SK-N-SH (cell line): ENCODE results near the gene DPYSL4. TPM values are rescaled to one million over a fixed set of nuclear protein-coding genes. Genes with fewer than 3 reads are reported as not detected.

ENCODE experiments used
- CTCF ChIA-PET: fragments of 300-600, 350-600 bp; formaldehyde crosslinking; extraction: SDS; loops from one replicate; lab custom pipeline; 2021; lab: Yijun Ruan, JAX
- POLR2A ChIA-PET: fragments of 350-600 bp; sonication (Branson Sonifier 250); formaldehyde crosslinking; extraction: SDS; loops from one replicate; lab custom pipeline; 2020; ENCODE audit warnings: antibody characterized with exemption, inconsistent platforms; lab: Yijun Ruan, JAX
- DNase-seq: peaks from one replicate; pipeline ENCODE4 v3.0.0; 2012
- H2AFZ ChIP-seq: fragments of 200-600 bp; sonication (generic); 2 replicates; pipeline ENCODE4 v1.8.1; 2016; ENCODE audit warnings: antibody characterized with exemption, mild to moderate bottlenecking, low read depth
- H3F3A ChIP-seq: fragments of 200-600 bp; sonication (generic); replicated peaks from 2 replicates; pipeline ENCODE3; 2016; ENCODE audit warnings: antibody characterized with exemption, mild to moderate bottlenecking; ENCODE audit not compliant: insufficient read depth
- H3K27ac ChIP-seq, 2 experiments: fragments of 200-500 bp in 1 of 2; fragments of 200-600 bp in 1 of 2; sonication (Bioruptor generic) in 1 of 2; sonication (generic), shearing (Covaris generic) in 1 of 2; 2 replicates each; pipeline versions ENCODE4 v1.5.1 to v1.6.1; 2014 to 2016; ENCODE audit warnings: low read depth in 2 of 2, inconsistent platforms in 1 of 2, low read length in 1 of 2, mild to moderate bottlenecking in 1 of 2, mixed read lengths in 1 of 2
- H3K27me3 ChIP-seq: fragments of 200-600 bp; sonication (generic), shearing (Covaris generic); 2 replicates; pipeline ENCODE4 v1.6.1; 2016; ENCODE audit warnings: mixed run types; ENCODE audit not compliant: insufficient read depth
- H3K36me3 ChIP-seq, 2 experiments: fragments of 200-500 bp in 1 of 2; fragments of 200-600 bp in 1 of 2; sonication (Bioruptor generic) in 1 of 2; sonication (generic) in 1 of 2; replicated peaks in 1 of 2; 2 replicates each; pipeline versions ENCODE3 to v1.5.1; 2014 to 2016; ENCODE audit warnings: low read length in 1 of 2, mild to moderate bottlenecking in 1 of 2; ENCODE audit not compliant: insufficient read depth in 2 of 2, control insufficient read depth in 1 of 2
- H3K4me1 ChIP-seq, 2 experiments: fragments of 200-500 bp in 1 of 2; fragments of 200-600 bp in 1 of 2; sonication (Bioruptor generic) in 1 of 2; sonication (generic), shearing (Covaris generic) in 1 of 2; 2 replicates each; pipeline versions ENCODE4 v1.5.1 to v1.6.1; 2014 to 2016; ENCODE audit warnings: low read depth in 1 of 2, low read length in 1 of 2, mixed run types in 1 of 2; ENCODE audit not compliant: insufficient read depth in 2 of 2, control insufficient read depth in 1 of 2
- H3K4me2 ChIP-seq: fragments of 200-600 bp; sonication (generic), shearing (Covaris generic); 2 replicates; pipeline ENCODE4 v1.6.1; 2017; ENCODE audit warnings: mixed run types
- H3K4me3 ChIP-seq, 2 experiments: fragments of 200-500 bp in 1 of 2; fragments of 200-600 bp in 1 of 2; sonication (Bioruptor generic) in 1 of 2; sonication (generic), shearing (Covaris generic) in 1 of 2; 2 replicates each; pipeline versions ENCODE4 v1.5.1 to v1.8.1; 2014 to 2016; ENCODE audit warnings: low read depth in 2 of 2, inconsistent platforms in 1 of 2, low read length in 1 of 2, mild to moderate bottlenecking in 1 of 2, mixed read lengths in 1 of 2, moderate library complexity in 1 of 2
- H3K79me2 ChIP-seq: fragments of 200-600 bp; sonication (generic); 2 replicates; pipeline ENCODE4 v1.8.1; 2017; ENCODE audit warnings: mild to moderate bottlenecking; ENCODE audit not compliant: insufficient read depth
- H3K9ac ChIP-seq: fragments of 200-600 bp; sonication (generic); 2 replicates; pipeline ENCODE4 v1.6.1; 2017; ENCODE audit warnings: mixed run types
- H3K9me2 ChIP-seq: fragments of 200-600 bp; sonication (generic); 2 replicates; pipeline ENCODE4 v1.6.1; 2017; ENCODE audit warnings: mixed run types
- H3K9me3 ChIP-seq: fragments of 200-600 bp; sonication (generic); 2 replicates; pipeline ENCODE4 v1.6.1; 2017; ENCODE audit warnings: mixed run types, mild to moderate bottlenecking, moderate library complexity
- H4K20me1 ChIP-seq: fragments of 200-600 bp; sonication (generic); 2 replicates; pipeline ENCODE4 v1.6.1; 2017; ENCODE audit warnings: mild to moderate bottlenecking, mixed run types; ENCODE audit not compliant: insufficient read depth
- FOSL2 ChIP-seq: IDR thresholded peaks from 2 replicates; pipeline ENCODE4 v1.4.0; 2012; ENCODE audit warnings: low read depth, mild to moderate bottlenecking, moderate library complexity, borderline replicate concordance
- FOXJ3 ChIP-seq: sonication (generic); formaldehyde crosslinking; IDR thresholded peaks from 2 replicates; pipeline ENCODE4 v1.5.1; 2020; ENCODE audit warnings: mild to moderate bottlenecking, missing genetic modification reagents
- MXI1 ChIP-seq: IDR thresholded peaks from 2 replicates; pipeline ENCODE4 v1.6.1; 2012; ENCODE audit warnings: mild to moderate bottlenecking, low read depth, low read length, improper control_type of control experiment
- NFIC ChIP-seq: IDR thresholded peaks from 2 replicates; pipeline ENCODE4 v1.4.0; 2012; ENCODE audit warnings: borderline replicate concordance
- PBX3 ChIP-seq: IDR thresholded peaks from 2 replicates; pipeline ENCODE4; 2012
- POLR2AphosphoS5 ChIP-seq: IDR thresholded peaks from 2 replicates; pipeline ENCODE4 v1.6.1; 2012; ENCODE audit warnings: low read depth, low read length
- RXRA ChIP-seq: IDR thresholded peaks from 2 replicates; pipeline ENCODE4 v1.4.0; 2012; ENCODE audit warnings: low read depth, mild to moderate bottlenecking, borderline replicate concordance
- SIN3A ChIP-seq: IDR thresholded peaks from 2 replicates; pipeline ENCODE4 v1.6.1; 2012; ENCODE audit warnings: low read depth, mild to moderate bottlenecking, low read length, moderate library complexity, borderline replicate concordance
- TAF1 ChIP-seq: IDR thresholded peaks from 2 replicates; pipeline ENCODE4 v1.6.1; 2012; ENCODE audit warnings: low read depth, mild to moderate bottlenecking, low read length, moderate library complexity, borderline replicate concordance
- TCF12 ChIP-seq: IDR thresholded peaks from 2 replicates; pipeline ENCODE4 v1.4.0; 2012
- YY1 ChIP-seq: IDR thresholded peaks from 2 replicates; pipeline ENCODE4 v1.4.0; 2012; ENCODE audit warnings: low read depth, mild to moderate bottlenecking
- ZBTB33 ChIP-seq: IDR thresholded peaks from 2 replicates; pipeline ENCODE4 v1.4.0; 2012; ENCODE audit warnings: low read depth, borderline replicate concordance
- WGBS: methylation state at CpG from one replicate; pipeline ENCODE4 v1.1.6; 2017; ENCODE audit warnings: low lambda C conversion rate; 5-methylcytosine and 5-hydroxymethylcytosine counted together
- polyA plus RNA-seq, 3 experiments: library from polyadenylated mRNA; depleted of rRNA; stranded (reverse); fragments of >200 nt; gene quantifications; 2 replicates each; pipeline ENCODE4 v1.2.3, GENCODE V29; 2012
- TF ChIP-seq, protein P1 (sequence below): IDR thresholded peaks from 2 replicates; pipeline ENCODE4 v1.6.1; 2012; ENCODE audit warnings: mild to moderate bottlenecking, low read depth, low read length, moderate library complexity
- TF ChIP-seq, protein P2 (sequence below): fragments of 150-350 bp; IDR thresholded peaks from 2 replicates; pipeline ENCODE4 v1.6.1; 2017; ENCODE audit warnings: antibody characterized with exemption, low read length, low read depth, borderline replicate concordance

Gene DPYSL4
- polyA plus RNA-seq, 1 of the 3 experiments (the other 2 are of a cell fraction): 21.8 TPM

- no peak overlapping the region for H3K4me3 ChIP-seq
- no peaks in the 10 kb centered on the region for H3F3A ChIP-seq
- no peak overlapping the region for H2AFZ ChIP-seq
- WGBS: 82% methylated on average over 18 of the region's 40 CpGs
- H3K9ac ChIP-seq: no peak overlapping the region
- no peak overlapping the region for H3K4me2 ChIP-seq
- H4K20me1 ChIP-seq: no peaks in the 10 kb centered on the region
- no peaks in the 10 kb centered on the region for H3K9me2 ChIP-seq
- no peak overlapping the region for H3K27ac ChIP-seq
- ChIA-PET POLR2A (no interaction called here), CTCF (interaction anchor here (0.7 to 1.1 kb wide), 2 partner anchors 38 to 114 kb away, joined by 3 to 4 read pairs; no protein-coding TSS in a partner anchor)
- H3K4me1 ChIP-seq: peaks cover 0 to 12% of the 10 kb centered on the region in 2 experiments; a peak in 1 of 4 replicates
- no peaks in the 10 kb centered on the region for H3K9me3 ChIP-seq
- H3K27me3 ChIP-seq: no peaks in the 10 kb centered on the region
- H3K79me2 ChIP-seq: no peaks in the 10 kb centered on the region
- TF ChIP-seq FOSL2 (no peak), TAF1 (no peak), RXRA (no peak), FOXJ3 (CRISPR knock-in tag) (no peak), YY1 (no peak), PBX3 (no peak), NFIC (no peak), POLR2AphosphoS5 (no peak), ZBTB33 (no peak), TCF12 (no peak), MXI1 (no peak), SIN3A (no peak)
- TF ChIP-seq, protein P1, sequence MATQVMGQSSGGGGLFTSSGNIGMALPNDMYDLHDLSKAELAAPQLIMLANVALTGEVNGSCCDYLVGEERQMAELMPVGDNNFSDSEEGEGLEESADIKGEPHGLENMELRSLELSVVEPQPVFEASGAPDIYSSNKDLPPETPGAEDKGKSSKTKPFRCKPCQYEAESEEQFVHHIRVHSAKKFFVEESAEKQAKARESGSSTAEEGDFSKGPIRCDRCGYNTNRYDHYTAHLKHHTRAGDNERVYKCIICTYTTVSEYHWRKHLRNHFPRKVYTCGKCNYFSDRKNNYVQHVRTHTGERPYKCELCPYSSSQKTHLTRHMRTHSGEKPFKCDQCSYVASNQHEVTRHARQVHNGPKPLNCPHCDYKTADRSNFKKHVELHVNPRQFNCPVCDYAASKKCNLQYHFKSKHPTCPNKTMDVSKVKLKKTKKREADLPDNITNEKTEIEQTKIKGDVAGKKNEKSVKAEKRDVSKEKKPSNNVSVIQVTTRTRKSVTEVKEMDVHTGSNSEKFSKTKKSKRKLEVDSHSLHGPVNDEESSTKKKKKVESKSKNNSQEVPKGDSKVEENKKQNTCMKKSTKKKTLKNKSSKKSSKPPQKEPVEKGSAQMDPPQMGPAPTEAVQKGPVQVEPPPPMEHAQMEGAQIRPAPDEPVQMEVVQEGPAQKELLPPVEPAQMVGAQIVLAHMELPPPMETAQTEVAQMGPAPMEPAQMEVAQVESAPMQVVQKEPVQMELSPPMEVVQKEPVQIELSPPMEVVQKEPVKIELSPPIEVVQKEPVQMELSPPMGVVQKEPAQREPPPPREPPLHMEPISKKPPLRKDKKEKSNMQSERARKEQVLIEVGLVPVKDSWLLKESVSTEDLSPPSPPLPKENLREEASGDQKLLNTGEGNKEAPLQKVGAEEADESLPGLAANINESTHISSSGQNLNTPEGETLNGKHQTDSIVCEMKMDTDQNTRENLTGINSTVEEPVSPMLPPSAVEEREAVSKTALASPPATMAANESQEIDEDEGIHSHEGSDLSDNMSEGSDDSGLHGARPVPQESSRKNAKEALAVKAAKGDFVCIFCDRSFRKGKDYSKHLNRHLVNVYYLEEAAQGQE: no peak
- TF ChIP-seq, protein P2, sequence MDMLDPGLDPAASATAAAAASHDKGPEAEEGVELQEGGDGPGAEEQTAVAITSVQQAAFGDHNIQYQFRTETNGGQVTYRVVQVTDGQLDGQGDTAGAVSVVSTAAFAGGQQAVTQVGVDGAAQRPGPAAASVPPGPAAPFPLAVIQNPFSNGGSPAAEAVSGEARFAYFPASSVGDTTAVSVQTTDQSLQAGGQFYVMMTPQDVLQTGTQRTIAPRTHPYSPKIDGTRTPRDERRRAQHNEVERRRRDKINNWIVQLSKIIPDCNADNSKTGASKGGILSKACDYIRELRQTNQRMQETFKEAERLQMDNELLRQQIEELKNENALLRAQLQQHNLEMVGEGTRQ: no peak
- DNase-seq: no peak
- H3K36me3 ChIP-seq: no peaks in the 10 kb centered on the region
These were observed 49.4 kb upstream of the DPYSL4 start for GRCh38 chr10:132137111-132138072.
